ENCODE data around the gene DNAJB4.

- TF ChIP-seq CTCF (IDR thresholded peaks at IDR 0.05), result no peak
- TF ChIP-seq POLR2A (IDR thresholded peaks at IDR 0.05), result no peak
Measured at GRCh38 chr1:78049396-78049795, 44.7 kb downstream of the DNAJB4 start.

Measured in thyroid gland (tissue), 4 donors.